ENCODE measurements around the gene RND1. TPM values are rescaled to one million over a fixed set of nuclear protein-coding genes. Genes with fewer than 3 reads are reported as not detected.

The RND1 gene
- total and polyA plus RNA-seq, 2 of the 8 experiments (the other 6 are each of a cell fraction or from before 2014, with no cell fraction given): 15.8 to 17.1 TPM

GRCh38 chr12:48838048-48838447 is 27.6 kb downstream of the RND1 start:
- peaks cover 34 to 72% (median 60%) of the 10 kb centered on the region in 4 experiments for H3K36me3 ChIP-seq (ENCODE audit: control insufficient read depth in 2 of 4, insufficient read depth in 4 of 4, low read length in 3 of 4)
- no peak overlapping the region for H3K18ac ChIP-seq (ENCODE audit: extremely low read depth, low read length)
- H3K9ac ChIP-seq (replicated peaks in 1 of 4; ENCODE audit: extremely low read depth in 1 of 4, low read depth in 3 of 4, low read length in 3 of 4): no peak overlapping the region
- TF ChIP-seq KDM5A (IDR thresholded peaks at IDR 0.05; ENCODE audit: low read length) (no peak), NANOG (IDR thresholded peaks at IDR 0.05; ENCODE audit: insufficient read depth, low read depth, low read length, poor library complexity, severe bottlenecking) (no peak)
- no peak overlapping the region for H4K91ac ChIP-seq (replicated peaks; ENCODE audit: insufficient read length, low read length)
- H2BK5ac ChIP-seq (ENCODE audit: low read depth, low read length): no peak overlapping the region
- POLR2A ChIA-PET (ENCODE audit: partially characterized antibody): interaction anchor here (0.8 to 2.7 kb wide), 4 partner anchors 9 to 14 kb away, joined by 3 to 11 read pairs (median 5); partner anchors contain the start of gene DDX23
- H2BK20ac ChIP-seq (ENCODE audit: low read length): no peak overlapping the region
- H4K5ac ChIP-seq (ENCODE audit: insufficient read length, low read depth, low read length): no peak overlapping the region
- no peaks in the 10 kb centered on the region for H3K4me1 ChIP-seq (replicated peaks in 1 of 4; ENCODE audit: control insufficient read depth in 3 of 4, insufficient read depth in 4 of 4, low read length in 3 of 4)
- no peak overlapping the region for H3K14ac ChIP-seq (ENCODE audit: insufficient read length)
- H2BK120ac ChIP-seq (replicated peaks; ENCODE audit: low read depth, low read length): no peak overlapping the region
- H4K8ac ChIP-seq (ENCODE audit: extremely low read depth, insufficient read depth, low read length): no peak overlapping the region
- no peak overlapping the region for H2BK15ac ChIP-seq (ENCODE audit: low read length)
- H2AK5ac ChIP-seq (ENCODE audit: low read depth, low read length): no peak overlapping the region
- H2AFZ ChIP-seq (ENCODE audit: low read length): no peak overlapping the region
- WGBS, 2 experiments (ENCODE audit: extremely low coverage in 1 of 2, insufficient coverage in 1 of 2, insufficient read length in 1 of 2, insufficient replicate concordance in 2 of 2, low coverage in 1 of 2, low lambda C conversion rate in 2 of 2, missing lambda C conversion rate in 1 of 2): 83% methylated on average over 4 of the region's 4 CpGs; no CpG with 5 or more reads in 1 of the 2 experiments
- no peak overlapping the region for H2BK12ac ChIP-seq (ENCODE audit: low read depth, low read length)
- CTCF ChIA-PET (ENCODE audit: partially characterized antibody): interaction anchor here (0.7 to 1.3 kb wide), 7 partner anchors 9 to 114 kb away, joined by 3 to 4 read pairs (median 3); no protein-coding TSS in a partner anchor
- no peaks in the 10 kb centered on the region for H3K27me3 ChIP-seq (replicated peaks in 1 of 4; ENCODE audit: control insufficient read depth in 3 of 4, extremely low read depth in 1 of 4, insufficient read depth in 3 of 4, low read length in 3 of 4)
- H3K4ac ChIP-seq (replicated peaks; ENCODE audit: insufficient read length, low read depth, low read length): no peak overlapping the region
- no peaks in the 10 kb centered on the region for H3K79me1 ChIP-seq (ENCODE audit: low read depth, low read length)
- H3K4me3 ChIP-seq (ENCODE audit: extremely low read depth in 1 of 4, insufficient read depth in 2 of 4, low read depth in 3 of 4, low read length in 4 of 4): no peak overlapping the region
- no peak overlapping the region for H3K23ac ChIP-seq (ENCODE audit: insufficient read length)
- peaks cover 0 to 4% of the 10 kb centered on the region in 2 experiments for H4K20me1 ChIP-seq (replicated peaks in 1 of 2; ENCODE audit: control insufficient read depth in 1 of 2, insufficient read depth in 2 of 2, low read length in 2 of 2)
- H3K79me2 ChIP-seq (ENCODE audit: control insufficient read depth in 1 of 2, insufficient read depth in 2 of 2, low read length in 2 of 2): no peaks in the 10 kb centered on the region; a peak in 1 of 4 replicates
- no peak overlapping the region for H3K4me2 ChIP-seq (ENCODE audit: insufficient read depth in 1 of 2, low read depth in 2 of 2, low read length in 2 of 2)
- no peaks in the 10 kb centered on the region; a peak in 1 of 4 replicates for H3K9me3 ChIP-seq (ENCODE audit: insufficient read depth in 2 of 2, low read depth in 1 of 2, low read length in 1 of 2)
- FAIRE-seq: no peak
- no peaks in the 10 kb centered on the region for H3K23me2 ChIP-seq (ENCODE audit: low read depth, low read length)
- H3K27ac ChIP-seq (ENCODE audit: low read depth, low read length): no peak overlapping the region
- DNase-seq (ENCODE audit: low read depth in 1 of 2, low spot score in 2 of 2): no peak
- no peak overlapping the region for H3K56ac ChIP-seq (replicated peaks; ENCODE audit: insufficient read length, low read depth, low read length)
